ENCODE measurements around the gene FAM217A. TPM values are rescaled to one million over a fixed set of nuclear protein-coding genes. Genes with fewer than 3 reads are reported as not detected.

Gene FAM217A
- polyA plus RNA-seq, 3 donors, result not detected

GRCh38 chr6:4055420-4056041, 23.4 kb downstream of the FAM217A start:
- Histone ChIP-seq H3K9ac (ENCODE audit: insufficient read depth, low read length, poor library complexity, severe bottlenecking) (no peak overlapping the region), H3K4me3 (replicated peaks in 1 of 3; ENCODE audit: low read depth in 2 of 3, low read length in 3 of 3) (no peak overlapping the region), H3K4me1 (ENCODE audit: control insufficient read depth in 1 of 2, insufficient read depth in 2 of 2, low read length in 2 of 2) (no peaks in the 10 kb centered on the region), H4K20me1 (ENCODE audit: insufficient read depth, low read length) (peaks cover 18% of the 10 kb centered on the region), H3K79me2 (ENCODE audit: insufficient read depth, low read length) (no peaks in the 10 kb centered on the region), H3K9me3 (replicated peaks in 1 of 2; ENCODE audit: control insufficient read depth in 1 of 2, insufficient read depth in 1 of 2, low read length in 2 of 2) (no peaks in the 10 kb centered on the region), H2AFZ (ENCODE audit: insufficient read depth, low read depth, low read length, poor library complexity, severe bottlenecking) (no peak overlapping the region), H3K4me2 (replicated peaks; ENCODE audit: extremely low read depth, low read length, poor library complexity, severe bottlenecking) (no peak overlapping the region), H3K27ac (ENCODE audit: low read depth in 1 of 2, low read length in 2 of 2) (no peak overlapping the region), H3K27me3 (ENCODE audit: control insufficient read depth in 2 of 2, insufficient read depth in 2 of 2, low read length in 2 of 2) (no peaks in the 10 kb centered on the region), H3K36me3 (replicated peaks in 1 of 2; ENCODE audit: control insufficient read depth in 1 of 2, insufficient read depth in 2 of 2, low read length in 2 of 2) (peaks cover 100% of the 10 kb centered on the region in 2 donors)
- H3K27me3 Mint-ChIP-seq (ENCODE audit: low read depth in 3 of 3), result no peaks in the 10 kb centered on the region
- WGBS (ENCODE audit: insufficient coverage), result no CpG with 5 or more reads among the region's 2 CpGs
- peak in 1 of 3 donors; percentile 6 for DNase-seq
- H3K9me3 Mint-ChIP-seq, result no peaks in the 10 kb centered on the region
- H3K4me1 Mint-ChIP-seq, result no peaks in the 10 kb centered on the region
- intact Hi-C loops (cut with micrococcal nuclease), result loop anchor here in 1 of 2 donors (5.0 kb wide), 1 partner anchor 102 kb away; no protein-coding TSS in a partner anchor
- peak overlapping the region in 1 of 7 donors; percentile 52 for H3K27ac Mint-ChIP-seq
- peaks cover 85 to 97% of the 10 kb centered on the region in 2 donors for H3K36me3 Mint-ChIP-seq
- no peak overlapping the region for H3K4me3 Mint-ChIP-seq
- no peak for TF ChIP-seq CTCF (IDR thresholded peaks at IDR 0.05)

- H3K27ac ChIP-seq (ENCODE audit: low read depth in 1 of 2, low read length in 2 of 2), result no peak overlapping the region
- DNase-seq, result no peak
- no peak overlapping the region for H3K4me2 ChIP-seq (replicated peaks; ENCODE audit: extremely low read depth, low read length, poor library complexity, severe bottlenecking)
- Mint-ChIP-seq H3K27me3 (ENCODE audit: low read depth in 3 of 3) (peaks cover 0 to 2% (median 0%) of the 10 kb centered on the region in 3 donors), H3K27ac (no peak overlapping the region), H3K9me3 (no peaks in the 10 kb centered on the region), H3K4me1 (no peaks in the 10 kb centered on the region), H3K4me3 (no peak overlapping the region), H3K36me3 (peaks cover 81 to 97% of the 10 kb centered on the region in 2 donors)
- no peaks in the 10 kb centered on the region for H3K4me1 ChIP-seq (ENCODE audit: control insufficient read depth in 1 of 2, insufficient read depth in 2 of 2, low read length in 2 of 2)
- no peak overlapping the region for H3K9ac ChIP-seq (ENCODE audit: insufficient read depth, low read length, poor library complexity, severe bottlenecking)
- no peaks in the 10 kb centered on the region for H3K27me3 ChIP-seq (ENCODE audit: control insufficient read depth in 2 of 2, insufficient read depth in 2 of 2, low read length in 2 of 2)
- no peaks in the 10 kb centered on the region for H3K9me3 ChIP-seq (replicated peaks in 1 of 2; ENCODE audit: control insufficient read depth in 1 of 2, insufficient read depth in 1 of 2, low read length in 2 of 2)
- peaks cover 3% of the 10 kb centered on the region for H3K79me2 ChIP-seq (ENCODE audit: insufficient read depth, low read length)
- H4K20me1 ChIP-seq (ENCODE audit: insufficient read depth, low read length), result peaks cover 40% of the 10 kb centered on the region
- no peak overlapping the region for H3K4me3 ChIP-seq (replicated peaks in 1 of 3; ENCODE audit: low read depth in 2 of 3, low read length in 3 of 3)
- 85% methylated on average over 5 of the region's 6 CpGs for WGBS (ENCODE audit: insufficient coverage)
- H2AFZ ChIP-seq (ENCODE audit: insufficient read depth, low read depth, low read length, poor library complexity, severe bottlenecking), result no peak overlapping the region
- H3K36me3 ChIP-seq (replicated peaks in 1 of 2; ENCODE audit: control insufficient read depth in 1 of 2, insufficient read depth in 2 of 2, low read length in 2 of 2), result peaks cover 87 to 99% of the 10 kb centered on the region in 2 donors
- no peak for TF ChIP-seq CTCF (IDR thresholded peaks at IDR 0.05)
- intact Hi-C loops (cut with micrococcal nuclease), result loop anchor here in 1 of 2 donors (10.0 kb wide), 1 partner anchor 86 kb away; the partner anchor contains the start of gene ECI2
Measured at GRCh38 chr6:4049246-4049645, 29.7 kb downstream of the FAM217A start.

Measured in CD14-positive monocyte (primary cell).